GM12891 (cell line): Measurements from ENCODE around the gene RRP36.

ENCODE experiments used
- POLR2A ChIP-seq: IDR thresholded peaks from 2 replicates; pipeline ENCODE4 v1.6.1; 2011; ENCODE audit warnings: low read depth, low read length, control low read depth
- POU2F2 ChIP-seq: IDR thresholded peaks from 2 replicates; pipeline ENCODE4 v1.6.1; 2011; ENCODE audit warnings: low read depth, mild to moderate bottlenecking, control low read depth, low read length, moderate library complexity
- SPI1 ChIP-seq: IDR thresholded peaks from 2 replicates; pipeline ENCODE4 v1.6.1; 2011; ENCODE audit warnings: low read depth, low read length, control low read depth
- TAF1 ChIP-seq: IDR thresholded peaks from 2 replicates; pipeline ENCODE4 v1.6.1; 2011; ENCODE audit warnings: low read depth, low read length, control low read depth

DNA sequence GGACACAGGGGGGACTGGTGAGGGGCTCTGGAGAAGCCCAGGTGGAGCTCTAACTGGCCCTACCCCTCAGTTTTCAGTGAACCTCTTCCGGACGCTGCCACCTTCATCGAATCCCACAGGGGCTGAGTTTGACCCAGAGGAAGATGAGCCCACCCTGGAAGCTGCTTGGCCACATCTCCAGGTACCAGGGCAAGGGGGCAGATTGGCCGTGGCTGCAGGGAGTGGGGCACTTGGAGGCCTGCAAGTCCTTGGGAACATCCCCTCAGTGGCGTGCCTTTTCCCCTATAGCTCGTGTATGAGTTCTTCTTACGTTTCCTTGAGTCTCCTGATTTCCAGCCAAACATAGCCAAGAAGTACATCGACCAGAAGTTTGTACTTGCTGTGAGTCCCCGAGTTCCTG is 14.3 kb upstream of the RRP36 start:
- TF ChIP-seq POLR2A (no peak), SPI1 (no peak), TAF1 (no peak), POU2F2 (no peak)
